SJSA1 (cell line): Measurements from ENCODE around the gene RPS27. TPM values are rescaled to one million over a fixed set of nuclear protein-coding genes. Genes with fewer than 3 reads are reported as not detected.

Experiments used
- DNase-seq, 2 experiments: peaks; one replicate each; pipeline ENCODE4 v3.0.0-alpha.2; 2015 to 2020; ENCODE audit warnings: low spot score in 2 of 2, low read depth in 1 of 2
- H3K27ac ChIP-seq: fragments of 250-450 bp; sonication (Bioruptor Pico); 2 replicates; pipeline ENCODE4 v1.5.1; 2020; ENCODE audit warnings: mild to moderate bottlenecking, moderate library complexity
- H3K27me3 ChIP-seq: fragments of 250-450 bp; sonication (Bioruptor Pico); replicated peaks from 2 replicates; pipeline ENCODE4 v1.5.1; 2020; ENCODE audit warnings: mild to moderate bottlenecking, moderate library complexity
- H3K36me3 ChIP-seq: fragments of 250-450 bp; sonication (Bioruptor Pico); 2 replicates; pipeline ENCODE4 v1.5.1; 2020; ENCODE audit warnings: mild to moderate bottlenecking
- H3K4me1 ChIP-seq: fragments of 250-450 bp; sonication (Bioruptor Pico); replicated peaks from 2 replicates; pipeline ENCODE4 v1.6.1; 2021; ENCODE audit warnings: mild to moderate bottlenecking
- H3K4me3 ChIP-seq: fragments of 250-450 bp; sonication (Bioruptor Pico); 2 replicates; pipeline ENCODE4 v1.5.1; 2020; ENCODE audit warnings: mild to moderate bottlenecking
- H3K9me3 ChIP-seq: fragments of 250-450 bp; sonication (Bioruptor Pico); replicated peaks from 2 replicates; pipeline ENCODE4 v1.5.1; 2020; ENCODE audit warnings: mild to moderate bottlenecking
- total RNA-seq: library from RNA; depleted of rRNA; stranded (reverse); fragments of >200 nt; shearing (Covaris generic); gene quantifications from 2 replicates; pipeline ENCODE4 v1.2.3, GENCODE V29; 2014; rRNA removed

The RPS27 gene
- 1,681 and 2,337 TPM in 2 replicates for total RNA-seq

DNA sequence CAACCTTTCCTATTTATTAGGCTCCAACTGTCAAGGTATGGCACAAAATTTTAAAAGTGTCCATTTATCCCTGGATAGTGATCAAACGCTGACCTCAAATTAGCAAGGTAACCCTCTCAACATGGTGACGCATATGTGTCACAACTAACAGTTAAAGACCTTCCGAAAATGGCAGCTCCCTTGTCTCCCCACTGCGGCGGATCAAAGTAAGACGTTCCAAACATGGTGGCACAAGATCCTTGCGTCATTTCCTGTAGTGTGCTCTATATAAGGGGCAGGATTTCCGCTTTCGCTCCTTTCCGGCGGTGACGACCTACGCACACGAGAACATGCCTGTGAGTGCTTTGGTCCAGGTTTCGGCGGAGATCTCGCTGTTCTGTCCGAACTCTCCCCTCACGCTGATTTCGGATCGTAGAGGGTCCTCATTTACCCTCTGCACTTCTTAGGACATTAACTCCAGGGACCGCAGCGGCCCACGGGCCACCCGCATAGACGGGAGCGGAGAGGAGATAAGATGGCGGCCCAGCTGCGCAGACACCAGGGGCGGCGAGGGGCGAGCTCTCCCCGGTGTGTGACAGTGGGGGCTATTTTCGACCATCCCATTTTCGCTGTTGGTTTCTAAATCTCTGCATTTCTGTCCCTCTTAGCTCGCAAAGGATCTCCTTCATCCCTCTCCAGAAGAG is at the start of gene RPS27:
RPS27 (plus strand) TSS at position 295 of the 683 bp plus-strand sequence; CDS start at position 330, 35 bp downstream.
- H3K36me3 ChIP-seq, result peaks cover 50% of the 10 kb centered on the region

DNA sequence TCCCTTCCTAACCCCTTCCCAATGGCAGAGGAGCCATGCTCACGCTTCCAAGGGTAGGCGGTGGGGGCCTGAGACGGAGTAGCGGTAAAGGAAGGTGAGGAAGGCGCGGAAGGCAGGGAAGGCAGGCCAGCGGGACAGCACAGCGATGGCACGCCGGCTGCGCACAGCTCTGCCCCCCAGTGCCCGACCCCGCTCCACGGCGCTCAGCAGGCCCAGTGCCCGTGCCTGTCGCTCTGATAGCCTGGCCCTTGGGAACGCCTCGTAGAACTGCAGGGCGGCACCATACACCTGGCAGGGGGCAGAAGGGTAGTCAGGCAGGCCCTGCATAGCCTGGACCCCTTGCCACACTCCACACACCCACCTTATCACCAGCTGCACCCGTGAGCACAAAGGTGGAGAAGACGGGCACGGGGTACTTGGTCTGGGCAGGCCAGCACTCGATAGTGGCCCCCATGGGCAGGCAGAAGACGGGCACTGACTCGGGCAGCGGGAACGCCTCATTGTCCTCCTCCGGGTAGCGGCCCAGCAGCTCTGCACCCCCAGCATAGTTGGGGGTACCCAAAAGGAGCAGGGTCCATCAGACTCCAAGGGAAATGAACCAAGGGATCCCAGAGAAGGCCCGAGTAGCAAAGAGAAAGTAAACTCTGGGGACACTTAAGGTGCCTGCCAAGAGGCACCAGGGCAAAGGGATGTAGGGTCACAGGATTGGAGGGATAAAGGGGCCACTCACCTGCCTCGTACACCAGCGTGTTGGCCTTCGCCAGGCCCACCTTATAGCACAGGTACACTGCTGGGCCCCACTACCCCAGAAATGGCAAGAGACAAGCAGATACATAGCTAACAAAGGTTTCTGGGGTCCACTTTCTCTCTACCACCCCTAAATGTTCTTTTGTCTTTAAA is 48.5 kb upstream of the RPS27 start:
- Histone ChIP-seq H3K9me3 (peaks cover 6% of the 10 kb centered on the region), H3K4me1 (peaks cover 23% of the 10 kb centered on the region), H3K27me3 (no peaks in the 10 kb centered on the region), H3K36me3 (peaks cover 77% of the 10 kb centered on the region), H3K4me3 (no peak overlapping the region), H3K27ac (no peak overlapping the region)
- no peak for DNase-seq

More for the DNA sequence above, at the start of gene RPS27:
- no peaks in the 10 kb centered on the region for H3K27me3 ChIP-seq
- H3K4me3 ChIP-seq, result peak within 1 kb of the TSS; percentile 62
- H3K9me3 ChIP-seq, result no peaks in the 10 kb centered on the region
- peak; percentile 94 to 95 for DNase-seq
- H3K4me1 ChIP-seq, result peaks cover 26% of the 10 kb centered on the region
- peak within 1 kb of the TSS; percentile 88 for H3K27ac ChIP-seq

GRCh38 chr1:153942766-153943549 is 47.6 kb upstream of the RPS27 start:
- peaks cover 23% of the 10 kb centered on the region for H3K4me1 ChIP-seq
- H3K27ac ChIP-seq, result no peak overlapping the region
- DNase-seq, result no peak
- no peak overlapping the region for H3K4me3 ChIP-seq
- no peaks in the 10 kb centered on the region for H3K27me3 ChIP-seq
- H3K9me3 ChIP-seq, result peaks cover 6% of the 10 kb centered on the region
- peaks cover 75% of the 10 kb centered on the region for H3K36me3 ChIP-seq

DNA sequence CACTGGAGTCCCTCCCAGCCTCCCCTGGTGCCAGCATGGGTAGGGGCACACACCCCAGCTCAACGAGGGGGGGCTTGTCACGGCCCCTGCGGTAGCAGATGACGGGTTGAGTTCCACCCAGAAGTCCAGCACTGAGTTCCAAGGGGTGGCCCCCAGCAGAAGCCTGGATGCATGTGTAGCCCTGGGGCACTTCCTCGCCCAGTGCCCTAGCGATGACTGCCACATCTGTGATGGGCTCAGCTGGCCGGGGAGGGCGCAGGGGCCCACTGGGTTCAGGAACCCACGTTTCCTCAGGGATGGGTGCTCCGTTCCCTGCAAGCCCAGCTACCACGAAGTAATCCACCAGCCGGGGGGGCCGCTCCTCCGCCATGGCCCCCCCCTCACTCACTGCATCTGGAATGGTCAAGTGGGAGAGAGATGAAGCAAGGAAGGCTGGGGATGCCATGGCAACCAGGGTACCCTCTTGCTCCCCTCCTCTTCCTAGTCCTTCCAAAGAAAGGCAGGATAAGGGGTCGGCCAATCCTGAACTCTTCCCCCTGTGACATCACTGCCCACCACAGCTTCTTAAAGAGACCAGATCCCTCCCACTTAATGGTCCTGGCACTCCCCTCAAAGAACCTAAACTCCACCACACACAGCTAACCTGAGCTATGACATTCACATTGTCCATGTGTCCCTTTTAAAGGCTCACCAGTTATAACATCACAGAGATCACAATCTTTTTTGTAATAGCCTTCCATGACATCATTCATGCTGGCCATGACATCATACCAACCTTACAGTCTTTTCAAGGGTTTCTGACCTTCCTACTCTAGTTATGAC is 46.3 kb upstream of the RPS27 start:
- Histone ChIP-seq H3K27ac (no peak overlapping the region), H3K36me3 (peaks cover 81% of the 10 kb centered on the region)
- no peak for DNase-seq

DNA sequence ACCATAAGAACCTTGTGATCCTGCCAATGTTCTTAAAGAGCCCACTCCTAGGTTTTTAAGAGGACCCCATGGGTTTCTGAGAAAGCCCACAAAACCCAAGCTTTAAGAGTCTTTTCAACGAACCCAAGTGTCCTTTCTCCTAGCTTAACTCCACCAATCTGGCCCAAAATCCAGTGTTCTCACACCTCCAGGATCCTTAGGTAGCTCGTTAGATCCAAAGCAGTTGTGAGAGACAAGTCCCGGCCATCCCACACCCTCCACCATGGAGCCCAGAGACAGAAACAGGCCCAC is 45.8 kb upstream of the RPS27 start:
- H3K9me3 ChIP-seq, result peaks cover 6% of the 10 kb centered on the region
- H3K4me3 ChIP-seq, result no peak overlapping the region
- H3K27ac ChIP-seq, result no peak overlapping the region
- H3K36me3 ChIP-seq, result peaks cover 81% of the 10 kb centered on the region
- DNase-seq, result no peak
- H3K4me1 ChIP-seq, result peaks cover 23% of the 10 kb centered on the region
- H3K27me3 ChIP-seq, result no peaks in the 10 kb centered on the region

More for the DNA sequence above, 46.3 kb upstream of the RPS27 start:
- Histone ChIP-seq H3K4me3 (no peak overlapping the region), H3K4me1 (peaks cover 23% of the 10 kb centered on the region), H3K27me3 (no peaks in the 10 kb centered on the region), H3K9me3 (peaks cover 6% of the 10 kb centered on the region)

GRCh38 chr1:153945131-153945794 is 45.3 kb upstream of the RPS27 start:
- Histone ChIP-seq H3K9me3 (peaks cover 6% of the 10 kb centered on the region), H3K4me1 (peaks cover 23% of the 10 kb centered on the region), H3K36me3 (peaks cover 80% of the 10 kb centered on the region), H3K27ac (peak overlapping the region; percentile 71), H3K27me3 (no peaks in the 10 kb centered on the region), H3K4me3 (peak overlapping the region; percentile 100)
- no peak for DNase-seq

DNA sequence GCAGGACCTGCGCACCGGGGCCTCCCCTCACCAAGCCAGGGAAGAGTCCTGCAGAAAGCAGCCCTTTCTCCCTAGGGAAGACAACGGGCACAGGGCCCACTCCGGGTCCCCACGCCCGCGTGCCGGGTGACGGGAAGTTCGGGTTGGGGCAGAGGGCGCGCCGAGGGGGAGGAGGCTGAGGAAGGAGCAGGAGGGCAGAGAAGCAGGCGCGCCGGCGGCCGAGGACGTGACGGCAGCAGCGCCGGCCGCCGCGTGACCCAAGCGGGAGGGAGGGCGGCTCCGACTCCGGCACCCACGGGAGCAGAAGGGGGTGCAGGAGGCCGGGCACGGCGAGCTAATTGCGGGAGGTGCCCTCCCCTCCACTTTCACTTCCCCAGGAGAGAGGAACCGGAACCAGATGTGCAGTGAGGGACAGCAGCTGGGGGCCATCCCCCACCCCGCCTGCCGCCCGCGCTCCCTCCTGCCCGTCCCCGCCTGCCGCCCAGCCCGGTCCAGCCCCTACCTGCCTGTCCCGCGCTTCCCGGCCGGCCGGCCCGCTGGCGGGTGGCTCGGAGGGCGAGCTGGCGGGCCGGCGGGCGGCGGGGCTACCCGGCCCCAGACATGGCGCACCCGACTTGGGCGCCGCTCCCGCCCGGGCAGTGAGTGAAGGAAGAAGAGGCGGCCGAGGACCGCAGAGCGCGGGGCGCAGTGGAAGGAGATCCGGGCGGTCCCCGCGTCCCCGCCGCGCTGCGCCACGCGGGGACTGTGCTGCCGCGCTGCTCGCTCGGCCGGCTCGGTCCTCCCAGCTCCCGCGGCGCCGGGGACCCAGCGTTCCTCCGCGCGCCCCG is 44.6 kb upstream of the RPS27 start:
- peak; percentile 69 to 70 for DNase-seq
- Histone ChIP-seq H3K4me1 (peaks cover 23% of the 10 kb centered on the region), H3K9me3 (peaks cover 6% of the 10 kb centered on the region), H3K36me3 (peaks cover 81% of the 10 kb centered on the region), H3K27ac (peak overlapping the region; percentile 71), H3K4me3 (peak overlapping the region; percentile 100), H3K27me3 (no peaks in the 10 kb centered on the region)

- Histone ChIP-seq H3K9me3 (peaks cover 6% of the 10 kb centered on the region), H3K4me1 (peaks cover 23% of the 10 kb centered on the region), H3K27ac (peak within 1 kb of the TSS; percentile 71), H3K36me3 (peaks cover 81% of the 10 kb centered on the region), H3K4me3 (peak within 1 kb of the TSS; percentile 100), H3K27me3 (no peaks in the 10 kb centered on the region)
- DNase-seq, result peak; percentile 63 to 82
Observed at GRCh38 chr1:153946622-153947241, 43.8 kb upstream of the RPS27 start, which contains the start of gene DENND4B. Gene DENND4B, minus strand, starts transcription at chr1:153946718. Its CDS starts 2,344 bp downstream, at chr1:153944374.

DNA sequence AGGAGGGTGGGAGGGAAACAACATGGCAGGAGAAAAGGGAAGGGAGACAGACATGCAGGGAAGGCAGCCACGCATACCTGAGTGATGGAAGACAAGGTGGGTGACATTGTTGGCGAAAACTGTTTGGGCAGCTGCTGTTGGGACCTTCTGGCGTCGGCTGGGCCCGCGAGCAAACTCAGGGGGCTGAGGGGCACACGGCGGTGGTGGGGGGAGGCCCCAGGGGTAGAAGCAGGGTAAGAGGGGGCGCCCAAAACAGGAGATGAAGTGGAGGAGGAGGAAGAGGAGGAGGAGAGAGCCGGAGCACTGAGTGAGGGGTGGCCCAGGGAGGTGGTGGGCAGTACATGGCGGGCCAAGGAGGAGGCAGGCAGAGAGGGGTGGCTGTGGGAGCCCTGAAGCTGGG is 39.4 kb upstream of the RPS27 start:
- Histone ChIP-seq H3K27me3 (no peaks in the 10 kb centered on the region), H3K36me3 (peaks cover 74% of the 10 kb centered on the region), H3K4me1 (peaks cover 6% of the 10 kb centered on the region), H3K4me3 (no peak overlapping the region), H3K9me3 (peaks cover 2% of the 10 kb centered on the region; the same call in 1 of the 2 replicates), H3K27ac (no peak overlapping the region)
- DNase-seq, result no peak

DNA sequence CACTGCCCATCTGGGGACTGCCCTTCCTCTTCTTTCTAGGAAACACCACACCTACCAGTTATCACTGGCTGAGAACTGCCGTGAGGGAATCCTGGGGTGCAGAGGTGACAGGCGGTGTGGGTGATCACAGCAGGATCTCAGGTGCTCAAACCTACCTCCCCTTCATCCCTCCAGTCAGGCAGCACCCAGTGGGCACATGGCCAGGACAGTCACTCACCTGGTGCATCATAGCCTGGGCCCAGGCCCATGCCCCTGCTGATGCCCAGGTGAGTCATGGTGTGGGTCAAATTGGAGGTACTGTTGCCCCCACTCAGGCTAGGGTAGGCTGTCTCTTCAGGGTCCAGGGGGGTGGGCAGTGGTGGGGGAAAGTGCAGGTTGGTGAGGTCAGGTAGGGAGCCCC is 38.8 kb upstream of the RPS27 start:
- Histone ChIP-seq H3K36me3 (peaks cover 68% of the 10 kb centered on the region), H3K27me3 (no peaks in the 10 kb centered on the region), H3K4me1 (peaks cover 4% of the 10 kb centered on the region), H3K9me3 (no peaks in the 10 kb centered on the region), H3K4me3 (no peak overlapping the region), H3K27ac (no peak overlapping the region)
- no peak for DNase-seq

GRCh38 chr1:153953859-153954365 is 36.6 kb upstream of the RPS27 start:
- Histone ChIP-seq H3K9me3 (no peaks in the 10 kb centered on the region), H3K4me1 (peaks cover 9% of the 10 kb centered on the region; the same call in 1 of the 2 replicates), H3K27me3 (no peaks in the 10 kb centered on the region), H3K27ac (no peak overlapping the region), H3K4me3 (no peak overlapping the region), H3K36me3 (peaks cover 54% of the 10 kb centered on the region)
- DNase-seq, result peak in 1 of 2 experiments; percentile 36
